HEK293 (cell line): ENCODE results near the gene LARP1.

ENCODE experiments used
- CTCF ChIA-PET: fragments of 350-600 bp; formaldehyde crosslinking; extraction: SDS; loops from one replicate; lab custom pipeline; 2021; ENCODE audit warnings: antibody characterized with exemption; lab: Yijun Ruan, JAX
- POLR2A ChIA-PET: fragments of 300-600 bp; formaldehyde crosslinking; extraction: SDS; loops from one replicate; lab custom pipeline; 2020; ENCODE audit warnings: antibody characterized with exemption, inconsistent platforms; lab: Yijun Ruan, JAX
- H3K27ac ChIP-seq: fragments of 200-500 bp; sonication (Bioruptor generic); 2 replicates; pipeline ENCODE4 v1.5.1; 2014; ENCODE audit warnings: low read depth, low read length, control low read depth, inconsistent platforms; ENCODE audit errors: extremely low read depth
- H3K36me3 ChIP-seq, 2 experiments: fragments of 200-500 bp in 1 of 2; sonication (Bioruptor generic) in 1 of 2; 1 replicate in 1 of 2; 2 replicates in 1 of 2; pipeline ENCODE4 v1.5.1; 2014 to 2017; ENCODE audit warnings: inconsistent platforms in 2 of 2, low read length in 2 of 2; ENCODE audit not compliant: control insufficient read depth in 2 of 2, insufficient read depth in 1 of 2
- H3K4me1 ChIP-seq: fragments of 200-500 bp; sonication (Bioruptor generic); 2 replicates; pipeline ENCODE4 v1.5.1; 2014; ENCODE audit warnings: mild to moderate bottlenecking, low read length, inconsistent platforms; ENCODE audit not compliant: control insufficient read depth, insufficient read depth
- H3K4me3 ChIP-seq: 2 replicates; pipeline ENCODE4 v1.5.1; 2011; ENCODE audit warnings: low read depth, mild to moderate bottlenecking, control low read depth, low read length, moderate library complexity
- H3K9me3 ChIP-seq: fragments of 200-500 bp; sonication (Bioruptor generic); 2 replicates; pipeline ENCODE4 v1.5.1; 2014; ENCODE audit warnings: low read depth, low read length, inconsistent platforms; ENCODE audit not compliant: control insufficient read depth, insufficient read depth
- BCL11B ChIP-seq: fragments of 450-650 bp; formaldehyde crosslinking; IDR thresholded peaks from 2 replicates; pipeline ENCODE4 v1.5.1; 2016; ENCODE audit warnings: low read depth, missing biosample characterization, missing genetic modification characterization
- GLI2 ChIP-seq: fragments of 450-650 bp; formaldehyde crosslinking; IDR thresholded peaks from 2 replicates; pipeline ENCODE4; 2017; ENCODE audit warnings: missing biosample characterization, missing genetic modification characterization, low read depth, borderline replicate concordance
- GLI4 ChIP-seq: fragments of 450-650 bp; formaldehyde crosslinking; IDR thresholded peaks from 2 replicates; pipeline ENCODE4 v1.5.1; 2016; ENCODE audit warnings: missing biosample characterization, missing genetic modification characterization
- KLF10 ChIP-seq: fragments of 450-650 bp; IDR thresholded peaks from 2 replicates; pipeline ENCODE4 v1.5.1; 2018; ENCODE audit warnings: missing biosample characterization, mild to moderate bottlenecking, missing genetic modification characterization
- MZF1 ChIP-seq: fragments of 450-650 bp; formaldehyde crosslinking; IDR thresholded peaks from 2 replicates; pipeline ENCODE4 v1.5.1; 2017; ENCODE audit warnings: missing biosample characterization, missing genetic modification characterization, borderline replicate concordance
- OVOL3 ChIP-seq: fragments of 450-650 bp; formaldehyde crosslinking; IDR thresholded peaks from 2 replicates; pipeline ENCODE4 v1.5.1; 2016; ENCODE audit warnings: missing biosample characterization, missing genetic modification characterization
- ZBTB48 ChIP-seq: fragments of 450-650 bp; formaldehyde crosslinking; IDR thresholded peaks from 2 replicates; pipeline ENCODE4 v1.5.1; 2016; ENCODE audit warnings: missing biosample characterization, missing genetic modification characterization
- ZEB2 ChIP-seq: fragments of 450-650 bp; formaldehyde crosslinking; IDR thresholded peaks from 2 replicates; pipeline ENCODE4 v1.5.1; 2016; ENCODE audit warnings: missing biosample characterization, missing genetic modification characterization
- ZNF112 ChIP-seq: fragments of 450-650 bp; formaldehyde crosslinking; IDR thresholded peaks from 2 replicates; pipeline ENCODE4 v1.5.0; 2017; ENCODE audit warnings: missing biosample characterization, missing genetic modification characterization
- ZNF155 ChIP-seq: fragments of 450-650 bp; formaldehyde crosslinking; IDR thresholded peaks from 2 replicates; pipeline ENCODE4 v1.5.1; 2016; ENCODE audit warnings: missing biosample characterization, missing genetic modification characterization
- ZNF239 ChIP-seq: fragments of 450-650 bp; formaldehyde crosslinking; IDR thresholded peaks from 2 replicates; pipeline ENCODE4 v1.5.1; 2016; ENCODE audit warnings: missing biosample characterization, missing genetic modification characterization
- ZNF366 ChIP-seq: fragments of 450-650 bp; formaldehyde crosslinking; conservative IDR thresholded peaks from 2 replicates; pipeline ENCODE4 v1.5.1; 2016; ENCODE audit warnings: missing biosample characterization, missing genetic modification characterization
- ZNF416 ChIP-seq: fragments of 450-650 bp; formaldehyde crosslinking; IDR thresholded peaks from 2 replicates; pipeline ENCODE4 v1.5.1; 2016; ENCODE audit warnings: missing biosample characterization, missing genetic modification characterization
- ZNF529 ChIP-seq: fragments of 450-650 bp; formaldehyde crosslinking; IDR thresholded peaks from 2 replicates; pipeline ENCODE4 v1.5.1; 2017; ENCODE audit warnings: missing genetic modification characterization, missing biosample characterization; ENCODE audit not compliant: insufficient replicate concordance
- ZNF621 ChIP-seq: fragments of 450-650 bp; formaldehyde crosslinking; IDR thresholded peaks from 2 replicates; pipeline ENCODE4 v1.5.1; 2017; ENCODE audit warnings: missing biosample characterization, missing genetic modification characterization
- ZNF629 ChIP-seq: fragments of 450-650 bp; formaldehyde crosslinking; IDR thresholded peaks from 2 replicates; pipeline ENCODE4 v1.5.1; 2017; ENCODE audit warnings: missing biosample characterization, missing genetic modification characterization
- ZNF791 ChIP-seq: fragments of 450-650 bp; formaldehyde crosslinking; IDR thresholded peaks from 2 replicates; pipeline ENCODE4 v1.5.1; 2016; ENCODE audit warnings: missing biosample characterization, missing genetic modification characterization
- ZSCAN23 ChIP-seq: fragments of 450-650 bp; formaldehyde crosslinking; IDR thresholded peaks from 2 replicates; pipeline ENCODE4 v1.5.1; 2016; ENCODE audit warnings: missing biosample characterization, missing genetic modification characterization
- TF ChIP-seq, protein P1 (sequence below): fragments of 450-650 bp; formaldehyde crosslinking; IDR thresholded peaks from 2 replicates; pipeline ENCODE4 v1.5.1; 2016; ENCODE audit warnings: missing biosample characterization, missing genetic modification characterization
- TF ChIP-seq, protein P2 (sequence below): fragments of 450-650 bp; formaldehyde crosslinking; IDR thresholded peaks from 2 replicates; pipeline ENCODE4 v1.5.1; 2016; ENCODE audit warnings: missing biosample characterization, missing genetic modification characterization, low read depth
- TF ChIP-seq, protein P3 (sequence below): sonication (generic); formaldehyde crosslinking; IDR thresholded peaks from 2 replicates; pipeline ENCODE4 v1.8.1; 2022; ENCODE audit warnings: mild to moderate bottlenecking, moderate library complexity, missing genetic modification reagents
- TF ChIP-seq, protein P4 (sequence below): fragments of 450-650 bp; formaldehyde crosslinking; IDR thresholded peaks from 2 replicates; pipeline ENCODE4 v1.5.1; 2016; ENCODE audit warnings: missing biosample characterization, missing genetic modification characterization

The LARP1 gene

DNA sequence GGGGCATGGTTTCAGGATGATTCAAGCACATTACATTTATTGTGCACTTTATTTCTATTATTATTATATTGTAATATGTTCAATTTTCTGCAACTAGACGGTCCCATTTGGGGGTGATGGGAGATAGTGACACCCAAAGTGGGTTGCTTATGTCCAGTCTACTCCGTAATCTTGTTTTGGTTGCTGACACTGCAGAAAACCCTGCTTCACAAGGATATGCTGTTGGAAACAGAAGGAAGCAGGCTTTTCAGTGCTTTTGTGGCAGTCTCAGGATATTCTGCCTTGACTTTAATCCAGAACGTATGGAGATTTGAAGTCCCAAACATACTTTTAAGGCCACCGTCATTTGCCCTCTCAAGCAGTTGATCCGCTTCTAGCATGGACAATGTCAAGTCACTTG lies 47.5 kb upstream of the LARP1 start (continued):
- TF ChIP-seq, protein P1, sequence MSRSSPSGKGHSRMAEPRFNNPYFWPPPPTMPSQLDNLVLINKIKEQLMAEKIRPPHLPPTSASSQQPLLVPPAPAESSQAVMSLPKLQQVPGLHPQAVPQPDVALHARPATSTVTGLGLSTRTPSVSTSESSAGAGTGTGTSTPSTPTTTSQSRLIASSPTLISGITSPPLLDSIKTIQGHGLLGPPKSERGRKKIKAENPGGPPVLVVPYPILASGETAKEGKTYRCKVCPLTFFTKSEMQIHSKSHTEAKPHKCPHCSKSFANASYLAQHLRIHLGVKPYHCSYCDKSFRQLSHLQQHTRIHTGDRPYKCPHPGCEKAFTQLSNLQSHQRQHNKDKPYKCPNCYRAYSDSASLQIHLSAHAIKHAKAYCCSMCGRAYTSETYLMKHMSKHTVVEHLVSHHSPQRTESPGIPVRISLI (tag by site-specific recombination) = no peak
- TF ChIP-seq ZNF239 (tag by site-specific recombination) = no peak
- TF ChIP-seq, protein P2, sequence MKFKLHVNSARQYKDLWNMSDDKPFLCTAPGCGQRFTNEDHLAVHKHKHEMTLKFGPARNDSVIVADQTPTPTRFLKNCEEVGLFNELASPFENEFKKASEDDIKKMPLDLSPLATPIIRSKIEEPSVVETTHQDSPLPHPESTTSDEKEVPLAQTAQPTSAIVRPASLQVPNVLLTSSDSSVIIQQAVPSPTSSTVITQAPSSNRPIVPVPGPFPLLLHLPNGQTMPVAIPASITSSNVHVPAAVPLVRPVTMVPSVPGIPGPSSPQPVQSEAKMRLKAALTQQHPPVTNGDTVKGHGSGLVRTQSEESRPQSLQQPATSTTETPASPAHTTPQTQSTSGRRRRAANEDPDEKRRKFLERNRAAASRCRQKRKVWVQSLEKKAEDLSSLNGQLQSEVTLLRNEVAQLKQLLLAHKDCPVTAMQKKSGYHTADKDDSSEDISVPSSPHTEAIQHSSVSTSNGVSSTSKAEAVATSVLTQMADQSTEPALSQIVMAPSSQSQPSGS (tag by site-specific recombination) = no peak
- TF ChIP-seq ZNF529 (tag by site-specific recombination) = no peak

GRCh38 chr5:154708207-154708606 lies 47.0 kb upstream of the LARP1 start:
- Histone ChIP-seq H3K36me3 (no peaks in the 10 kb centered on the region), H3K4me3 (no peak overlapping the region), H3K4me1 (peaks cover 3% of the 10 kb centered on the region; the same call in 1 of the 2 replicates), H3K9me3 (no peaks in the 10 kb centered on the region), H3K27ac (no peak overlapping the region)
- POLR2A ChIA-PET = no interaction called here
- TF ChIP-seq MZF1 = no peak
- TF ChIP-seq KLF10 = no peak
- no peak for TF ChIP-seq GLI4
- TF ChIP-seq ZSCAN23 = no peak
- no peak for TF ChIP-seq ZNF621 (tag by site-specific recombination)
- no peak for TF ChIP-seq ZNF112 (tag by site-specific recombination)
- TF ChIP-seq, protein P3, sequence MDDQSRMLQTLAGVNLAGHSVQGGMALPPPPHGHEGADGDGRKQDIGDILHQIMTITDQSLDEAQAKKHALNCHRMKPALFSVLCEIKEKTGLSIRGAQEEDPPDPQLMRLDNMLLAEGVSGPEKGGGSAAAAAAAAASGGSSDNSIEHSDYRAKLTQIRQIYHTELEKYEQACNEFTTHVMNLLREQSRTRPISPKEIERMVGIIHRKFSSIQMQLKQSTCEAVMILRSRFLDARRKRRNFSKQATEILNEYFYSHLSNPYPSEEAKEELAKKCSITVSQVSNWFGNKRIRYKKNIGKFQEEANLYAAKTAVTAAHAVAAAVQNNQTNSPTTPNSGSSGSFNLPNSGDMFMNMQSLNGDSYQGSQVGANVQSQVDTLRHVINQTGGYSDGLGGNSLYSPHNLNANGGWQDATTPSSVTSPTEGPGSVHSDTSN (CRISPR knock-in tag) = no peak
- no peak for TF ChIP-seq ZNF416 (tag by site-specific recombination)
- no peak for TF ChIP-seq ZBTB48 (tag by site-specific recombination)
- TF ChIP-seq, protein P4, sequence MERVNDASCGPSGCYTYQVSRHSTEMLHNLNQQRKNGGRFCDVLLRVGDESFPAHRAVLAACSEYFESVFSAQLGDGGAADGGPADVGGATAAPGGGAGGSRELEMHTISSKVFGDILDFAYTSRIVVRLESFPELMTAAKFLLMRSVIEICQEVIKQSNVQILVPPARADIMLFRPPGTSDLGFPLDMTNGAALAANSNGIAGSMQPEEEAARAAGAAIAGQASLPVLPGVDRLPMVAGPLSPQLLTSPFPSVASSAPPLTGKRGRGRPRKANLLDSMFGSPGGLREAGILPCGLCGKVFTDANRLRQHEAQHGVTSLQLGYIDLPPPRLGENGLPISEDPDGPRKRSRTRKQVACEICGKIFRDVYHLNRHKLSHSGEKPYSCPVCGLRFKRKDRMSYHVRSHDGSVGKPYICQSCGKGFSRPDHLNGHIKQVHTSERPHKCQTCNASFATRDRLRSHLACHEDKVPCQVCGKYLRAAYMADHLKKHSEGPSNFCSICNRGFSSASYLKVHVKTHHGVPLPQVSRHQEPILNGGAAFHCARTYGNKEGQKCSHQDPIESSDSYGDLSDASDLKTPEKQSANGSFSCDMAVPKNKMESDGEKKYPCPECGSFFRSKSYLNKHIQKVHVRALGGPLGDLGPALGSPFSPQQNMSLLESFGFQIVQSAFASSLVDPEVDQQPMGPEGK = no peak
- TF ChIP-seq ZNF155 (tag by site-specific recombination) = no peak
- no peak for TF ChIP-seq ZNF366 (tag by site-specific recombination)
- TF ChIP-seq BCL11B (tag by site-specific recombination) = no peak
- TF ChIP-seq GLI2 = no peak
- TF ChIP-seq OVOL3 (tag by site-specific recombination) = no peak
- TF ChIP-seq ZNF629 = no peak
- CTCF ChIA-PET = interaction anchor here (0.7 kb wide), 1 partner anchor 34 kb away, joined by 3 read pairs; no protein-coding TSS in a partner anchor

GRCh38 chr5:154708846-154709245 lies 46.3 kb upstream of the LARP1 start:
- ChIA-PET CTCF (no interaction called here), POLR2A (interaction anchor here (0.6 kb wide), 1 partner anchor 54 kb away, joined by 6 read pairs; no protein-coding TSS in a partner anchor)

More at GRCh38 chr5:154708846-154709245, 46.3 kb upstream of the LARP1 start:
- Histone ChIP-seq H3K4me1 (peaks cover 3% of the 10 kb centered on the region; the same call in 1 of the 2 replicates), H3K9me3 (no peaks in the 10 kb centered on the region), H3K4me3 (no peak overlapping the region), H3K27ac (no peak overlapping the region), H3K36me3 (no peaks in the 10 kb centered on the region)
- TF ChIP-seq ZEB2 (no peak), ZNF791 (tag by site-specific recombination) (no peak)
